ENCODE measurements around the gene IFT80.
"Not testable (repeated sequence)": the region's sequence is repeated elsewhere in the genome, so short reads cannot be mapped to it uniquely, and the experiment has no call there.

The IFT80 gene

GRCh38 chr3:160400030-160400701 is 1.1 kb upstream of the IFT80 start:
- peak; percentile 59 for DNase-seq

GRCh38 chr3:160398820-160399124 is 253 bp downstream of the IFT80 start:
- DNase-seq: no peak

- DNase-seq: no peak
Observed at GRCh38 chr3:160395297-160395696, 3.7 kb downstream of the IFT80 start.

GRCh38 chr3:160394009-160394392 is 5.0 kb downstream of the IFT80 start:
- no peak for DNase-seq

- no peak for DNase-seq
Observed at GRCh38 chr3:160393346-160394008, 5.5 kb downstream of the IFT80 start.

- no peak for DNase-seq
Observed at GRCh38 chr3:160392798-160393197, 6.2 kb downstream of the IFT80 start.

GRCh38 chr3:160390565-160391138 is 8.4 kb downstream of the IFT80 start:
- DNase-seq: no peak

GRCh38 chr3:160384639-160385318 is 14.2 kb downstream of the IFT80 start:
- no peak for DNase-seq

GRCh38 chr3:160381470-160381869 is 17.6 kb downstream of the IFT80 start:
- DNase-seq: no peak

GRCh38 chr3:160379628-160380214 is 19.3 kb downstream of the IFT80 start:
- DNase-seq: no peak

- DNase-seq: no peak
Observed at GRCh38 chr3:160378331-160379109, 20.5 kb downstream of the IFT80 start.

- DNase-seq: no peak
Observed at GRCh38 chr3:160376681-160377080, 22.3 kb downstream of the IFT80 start.

- DNase-seq: no peak
Observed at GRCh38 chr3:160374925-160375324, 24.1 kb downstream of the IFT80 start.

- no peak for DNase-seq
Observed at GRCh38 chr3:160374472-160374871, 24.6 kb downstream of the IFT80 start.

GRCh38 chr3:160373655-160374054 is 25.4 kb downstream of the IFT80 start:
- no peak for DNase-seq

GRCh38 chr3:160372780-160373179 is 26.2 kb downstream of the IFT80 start:
- no peak for DNase-seq

GRCh38 chr3:160370987-160371857 is 27.8 kb downstream of the IFT80 start:
- DNase-seq: no peak

GRCh38 chr3:160369784-160370183 is 29.2 kb downstream of the IFT80 start:
- DNase-seq: no peak

GRCh38 chr3:160368804-160369203 is 30.2 kb downstream of the IFT80 start:
- no peak for DNase-seq

GRCh38 chr3:160365869-160366522 is 33.0 kb downstream of the IFT80 start:
- DNase-seq: no peak

- DNase-seq: not testable (repeated sequence)
Observed at GRCh38 chr3:160362896-160363295, 36.1 kb downstream of the IFT80 start.

Data from stimulated activated CD8-positive, alpha-beta memory T cell treated with anti-CD3 and anti-CD28 coated beads, Interleukin-4, amount 100 ng/mL, for 48 hours (primary cell).